GM12891 (cell line): Measurements from ENCODE around the gene FER.
"Not testable (repeated sequence)": the region's sequence is repeated elsewhere in the genome, so short reads cannot be mapped to it uniquely, and the experiment has no call there.

Source experiments
- POLR2A ChIP-seq: IDR thresholded peaks from 2 replicates; pipeline ENCODE4 v1.6.1; 2011; ENCODE audit warnings: low read depth, low read length, control low read depth
- SPI1 ChIP-seq: IDR thresholded peaks from 2 replicates; pipeline ENCODE4 v1.6.1; 2011; ENCODE audit warnings: low read depth, low read length, control low read depth

DNA sequence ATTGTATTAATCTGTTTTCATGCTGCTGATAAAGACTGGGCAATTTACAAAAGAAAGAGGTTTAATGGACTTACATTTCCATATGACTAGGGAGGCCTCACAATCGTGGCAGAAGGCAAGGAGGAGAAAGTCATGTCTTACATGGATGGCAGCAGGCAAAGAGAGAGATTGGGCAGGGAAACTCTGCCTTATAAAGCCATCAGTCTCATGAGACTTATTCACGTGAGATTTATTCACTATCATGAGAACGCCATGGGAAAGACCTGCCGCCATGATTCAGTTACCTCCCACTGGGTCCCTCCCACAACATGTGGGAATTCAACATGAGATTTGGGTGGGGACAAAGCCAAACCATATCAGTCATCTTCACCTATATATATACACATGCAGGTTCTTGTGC is 103.4 kb downstream of the FER start:
- not testable (repeated sequence) for TF ChIP-seq POLR2A, SPI1
